GDM1 (cell line): ENCODE measurements around the gene NBEAL2.

Source experiments
- DNase-seq: peaks from one replicate; lab custom pipeline; 2025; lab: John Stamatoyannopoulos, UW

The NBEAL2 gene, protein sequence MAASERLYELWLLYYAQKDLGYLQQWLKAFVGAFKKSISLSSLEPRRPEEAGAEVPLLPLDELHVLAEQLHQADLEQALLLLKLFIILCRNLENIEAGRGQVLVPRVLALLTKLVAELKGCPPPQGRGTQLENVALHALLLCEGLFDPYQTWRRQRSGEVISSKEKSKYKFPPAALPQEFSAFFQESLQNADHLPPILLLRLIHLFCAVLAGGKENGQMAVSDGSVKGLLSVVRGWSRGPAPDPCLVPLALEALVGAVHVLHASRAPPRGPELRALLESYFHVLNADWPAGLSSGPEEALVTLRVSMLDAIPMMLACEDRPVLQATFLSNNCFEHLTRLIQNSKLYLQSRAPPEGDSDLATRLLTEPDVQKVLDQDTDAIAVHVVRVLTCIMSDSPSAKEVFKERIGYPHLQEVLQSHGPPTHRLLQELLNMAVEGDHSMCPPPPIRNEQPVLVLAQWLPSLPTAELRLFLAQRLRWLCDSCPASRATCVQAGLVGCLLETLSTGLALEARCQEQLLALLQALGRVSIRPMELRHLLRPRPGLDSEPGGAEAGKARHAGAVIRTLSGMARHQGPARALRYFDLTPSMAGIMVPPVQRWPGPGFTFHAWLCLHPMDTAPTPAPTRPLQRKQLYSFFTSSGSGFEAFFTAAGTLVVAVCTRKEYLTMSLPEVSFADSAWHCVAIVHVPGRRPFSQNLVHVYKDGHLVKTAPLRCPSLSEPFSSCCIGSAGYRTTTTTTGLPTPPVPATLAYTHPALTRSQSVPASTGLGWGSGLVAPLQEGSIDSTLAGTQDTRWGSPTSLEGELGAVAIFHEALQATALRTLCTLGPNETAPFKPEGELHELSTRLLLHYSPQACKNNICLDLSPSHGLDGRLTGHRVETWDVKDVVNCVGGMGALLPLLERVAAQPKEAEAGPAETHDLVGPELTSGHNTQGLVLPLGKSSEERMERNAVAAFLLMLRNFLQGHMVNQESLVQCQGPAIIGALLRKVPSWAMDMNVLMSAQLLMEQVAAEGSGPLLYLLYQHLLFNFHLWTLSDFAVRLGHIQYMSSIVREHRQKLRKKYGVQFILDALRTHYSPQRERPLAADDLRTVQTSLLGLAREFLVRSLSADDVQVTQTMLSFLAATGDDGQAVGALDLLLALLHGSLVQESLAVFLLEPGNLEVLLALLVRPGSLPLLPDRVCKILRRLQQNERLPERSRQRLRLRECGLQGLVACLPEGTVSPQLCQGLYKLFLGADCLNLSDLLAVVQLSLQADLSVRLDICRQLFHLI (N-terminal part only)

DNA sequence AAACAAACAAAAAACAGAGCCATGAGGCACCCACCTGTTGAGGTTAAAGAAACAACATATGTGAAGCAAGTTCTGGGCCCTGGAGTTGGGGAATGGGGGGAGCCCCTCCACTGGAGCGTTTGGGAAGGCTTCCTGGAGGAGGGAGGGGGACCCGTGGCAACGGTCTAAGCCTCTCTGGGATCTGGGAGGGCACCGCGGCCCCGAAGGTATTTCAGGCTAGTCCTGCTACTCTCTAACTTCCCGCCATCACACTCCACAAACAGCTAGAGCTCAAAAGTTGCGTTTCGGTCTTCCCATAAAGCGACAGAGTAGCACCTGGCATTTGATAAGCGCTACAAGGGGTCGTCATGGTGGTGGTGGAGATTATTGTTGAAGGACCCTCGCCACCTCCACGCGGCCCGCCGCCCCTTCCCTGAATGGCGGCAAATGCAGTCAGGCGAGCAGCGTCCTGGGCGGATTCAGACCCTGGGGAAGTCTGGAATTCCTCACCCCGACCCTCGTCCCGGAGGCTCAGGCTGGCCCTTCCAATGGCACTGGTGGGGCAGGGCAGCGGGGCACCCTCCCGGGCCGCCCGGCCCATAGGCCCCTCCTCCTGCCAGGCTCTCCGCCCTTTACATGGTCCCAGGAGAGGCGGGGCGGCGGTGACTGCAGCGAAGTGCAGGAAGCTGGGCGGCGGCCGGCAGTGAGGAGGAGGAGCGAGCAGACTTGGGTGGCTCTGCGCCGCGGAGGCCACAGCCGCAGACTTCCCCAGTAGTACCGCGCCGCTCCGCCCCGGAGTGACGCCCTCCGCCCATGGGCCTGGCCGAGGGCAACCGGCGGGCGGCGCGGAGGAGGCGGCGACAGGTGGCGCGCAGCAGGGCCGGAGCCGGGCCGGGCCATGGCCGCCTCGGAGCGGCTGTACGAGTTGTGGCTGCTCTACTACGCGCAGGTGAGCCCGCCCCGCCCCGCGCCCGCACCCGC, at the start of gene NBEAL2:
TSS of gene NBEAL2 (plus strand) at position 682 of the 960 bp plus-strand sequence. CDS start at position 878, 196 bp downstream.
- DNase-seq = peak; percentile 97

DNA sequence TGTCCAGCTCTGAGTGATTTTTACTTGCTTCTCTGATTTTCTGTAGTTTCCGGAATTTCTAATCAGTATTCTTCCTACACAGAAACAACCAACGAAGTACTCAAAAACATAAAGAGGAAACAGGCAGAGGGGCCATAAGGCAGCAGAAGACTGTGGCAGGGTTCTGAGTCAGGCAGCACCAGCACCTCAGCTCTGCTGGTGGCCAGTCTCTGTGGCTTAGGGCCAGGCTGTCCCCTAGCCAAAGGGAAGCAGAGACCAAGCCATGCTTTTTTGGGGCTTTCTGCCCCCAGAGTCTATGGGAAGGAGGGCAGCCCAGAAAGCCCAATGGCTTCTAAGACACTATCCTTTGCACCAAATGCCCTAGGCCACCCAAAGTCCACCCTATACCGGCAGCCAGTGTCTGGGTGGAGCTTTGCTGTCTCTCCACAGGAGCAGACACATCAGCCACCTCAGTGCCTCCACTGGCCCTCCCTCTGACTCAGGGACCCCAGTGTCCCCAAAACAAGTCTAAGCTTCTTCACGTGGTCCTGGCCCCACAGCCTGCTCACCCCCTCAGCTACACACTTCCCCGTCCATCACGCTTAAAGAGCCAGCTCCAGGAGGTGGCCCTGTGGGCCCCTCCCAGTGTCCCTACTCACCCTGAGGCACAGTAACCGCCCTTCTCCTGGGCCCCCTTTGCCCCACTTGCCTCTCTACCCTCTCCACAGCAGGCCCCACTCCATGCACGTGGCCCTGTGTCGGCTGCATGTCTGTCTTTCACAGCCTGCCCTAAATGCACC, 49.1 kb upstream of the NBEAL2 start:
- no peak for DNase-seq

DNA sequence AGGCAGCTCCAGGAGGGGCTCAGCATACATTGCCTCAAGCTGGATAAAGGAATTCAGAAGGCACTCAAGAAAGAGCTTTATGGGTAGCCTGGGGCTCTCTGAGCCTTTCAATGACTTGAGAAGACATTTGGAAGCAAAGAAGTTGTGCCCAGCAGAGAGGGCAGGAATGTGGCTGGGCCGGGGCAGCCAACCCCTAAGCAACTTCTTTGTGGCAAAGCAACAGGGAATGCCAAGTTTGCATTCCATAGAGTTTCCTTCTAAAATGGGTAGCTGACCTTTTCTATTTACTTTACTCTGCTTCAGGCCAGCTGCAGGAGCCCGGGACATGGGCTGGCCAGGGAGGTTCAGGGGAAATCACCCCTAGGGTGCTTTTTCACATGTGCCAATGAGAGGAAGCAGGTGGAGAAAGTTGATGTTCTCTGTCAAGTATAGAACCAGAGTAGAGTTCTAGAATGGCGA, 48.5 kb upstream of the NBEAL2 start:
- DNase-seq = no peak

DNA sequence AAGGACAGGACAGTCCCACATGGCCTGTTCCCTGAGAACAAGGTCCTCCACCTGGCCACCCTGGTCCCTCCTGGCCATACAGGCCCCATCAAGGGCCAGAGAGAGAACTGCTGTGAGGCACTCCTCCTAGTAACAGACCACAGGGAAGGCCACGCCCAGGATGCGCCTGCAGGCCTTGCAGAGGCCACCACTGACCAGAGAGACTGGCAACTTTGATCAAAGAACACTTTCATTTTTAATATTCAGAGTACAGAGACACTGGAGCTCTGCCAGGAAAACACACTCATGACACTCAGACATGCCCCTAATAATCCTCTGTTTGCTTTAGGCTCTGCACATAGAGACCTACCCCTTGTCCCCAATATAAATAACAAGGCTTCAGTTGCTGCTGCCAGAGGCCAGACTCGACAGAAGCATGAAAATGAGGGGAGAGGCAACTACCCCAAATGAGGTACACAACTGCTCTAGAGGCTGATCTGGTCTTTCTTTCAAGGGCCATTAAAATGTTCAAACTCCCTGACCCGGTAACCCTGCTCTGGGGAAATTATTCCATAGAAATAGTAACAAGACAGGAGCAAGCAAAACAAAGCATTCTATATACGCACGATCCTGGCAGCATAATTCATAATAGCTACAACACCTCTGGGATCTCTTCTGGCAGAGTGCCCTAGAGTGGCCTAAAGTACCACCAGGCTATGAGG, 47.7 kb upstream of the NBEAL2 start:
- no peak for DNase-seq

DNA sequence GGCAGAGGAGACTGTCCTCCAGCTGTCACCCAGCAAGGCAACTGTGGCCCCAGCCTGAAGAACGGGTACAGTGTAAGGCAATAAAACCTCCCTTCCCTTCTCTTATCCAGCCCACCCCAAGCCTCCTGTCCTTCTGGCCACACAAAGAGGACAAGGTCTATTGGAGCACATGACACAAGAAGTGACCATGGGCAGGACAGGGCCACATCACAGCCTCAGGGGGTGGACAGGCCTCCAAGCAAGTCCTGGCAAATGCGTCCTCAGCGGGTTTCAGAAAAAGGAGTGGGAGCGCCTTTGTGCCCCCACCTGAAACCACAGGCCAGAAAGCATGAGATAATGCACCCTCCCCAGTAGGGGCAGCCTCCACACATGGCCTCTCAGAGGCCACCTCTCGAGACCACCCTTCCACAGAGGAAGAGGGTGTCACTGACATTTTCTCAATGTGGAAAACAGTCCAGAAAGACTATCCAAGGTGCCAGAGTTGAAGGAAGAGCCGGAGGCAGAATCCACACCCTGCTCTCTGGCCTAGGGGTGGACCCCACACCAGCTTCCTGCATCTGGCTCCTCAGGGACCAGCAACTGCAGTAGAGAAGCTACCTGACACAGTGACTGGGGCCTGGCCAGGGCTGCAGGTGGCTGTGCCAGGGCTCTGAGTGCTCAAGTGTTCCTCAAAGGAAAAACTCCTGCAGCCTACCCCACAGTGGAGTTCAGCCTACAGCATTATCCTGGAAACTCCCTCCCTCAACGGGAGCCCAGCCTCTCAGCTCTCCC, 46.8 kb upstream of the NBEAL2 start:
- no peak for DNase-seq

DNA sequence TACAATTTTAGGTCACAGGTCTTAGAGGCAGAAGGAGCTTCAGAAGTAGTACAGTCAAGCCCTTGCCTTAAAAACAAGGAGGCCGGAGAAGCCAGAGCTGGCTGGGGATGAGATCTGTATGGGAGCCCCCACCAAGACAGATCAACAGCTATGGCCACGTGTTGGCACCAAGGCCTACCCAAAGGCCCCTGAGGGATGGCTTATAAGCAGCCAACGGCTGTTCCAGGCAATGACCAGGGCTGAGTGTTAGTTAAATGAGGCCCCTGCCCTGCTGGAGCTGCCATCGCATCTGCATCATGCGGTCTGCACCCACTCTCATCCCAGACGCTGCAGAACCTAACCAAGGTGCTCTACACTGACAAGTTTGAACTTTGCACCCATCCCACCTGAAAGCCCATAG, 46.2 kb upstream of the NBEAL2 start:
- DNase-seq = no peak

DNA sequence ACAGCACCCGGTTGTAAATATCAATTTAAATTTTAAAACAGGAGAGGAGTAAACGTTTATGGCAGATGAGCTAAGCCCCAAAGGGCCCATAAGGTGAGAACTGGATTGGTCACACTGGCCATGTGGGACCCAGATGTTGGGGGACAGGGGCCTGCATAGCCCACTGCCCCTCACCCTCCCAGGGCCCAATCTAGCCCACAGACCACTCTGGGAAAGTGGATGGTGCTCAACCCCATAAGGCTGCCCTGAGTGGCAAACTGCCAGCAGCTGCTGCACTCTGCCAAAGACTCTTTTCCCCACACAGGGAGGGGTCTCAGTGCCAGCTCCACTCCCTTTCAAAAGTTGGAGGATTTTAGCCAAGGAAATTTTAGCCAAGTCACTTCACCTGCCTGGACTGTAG, 45.4 kb upstream of the NBEAL2 start:
- no peak for DNase-seq

DNA sequence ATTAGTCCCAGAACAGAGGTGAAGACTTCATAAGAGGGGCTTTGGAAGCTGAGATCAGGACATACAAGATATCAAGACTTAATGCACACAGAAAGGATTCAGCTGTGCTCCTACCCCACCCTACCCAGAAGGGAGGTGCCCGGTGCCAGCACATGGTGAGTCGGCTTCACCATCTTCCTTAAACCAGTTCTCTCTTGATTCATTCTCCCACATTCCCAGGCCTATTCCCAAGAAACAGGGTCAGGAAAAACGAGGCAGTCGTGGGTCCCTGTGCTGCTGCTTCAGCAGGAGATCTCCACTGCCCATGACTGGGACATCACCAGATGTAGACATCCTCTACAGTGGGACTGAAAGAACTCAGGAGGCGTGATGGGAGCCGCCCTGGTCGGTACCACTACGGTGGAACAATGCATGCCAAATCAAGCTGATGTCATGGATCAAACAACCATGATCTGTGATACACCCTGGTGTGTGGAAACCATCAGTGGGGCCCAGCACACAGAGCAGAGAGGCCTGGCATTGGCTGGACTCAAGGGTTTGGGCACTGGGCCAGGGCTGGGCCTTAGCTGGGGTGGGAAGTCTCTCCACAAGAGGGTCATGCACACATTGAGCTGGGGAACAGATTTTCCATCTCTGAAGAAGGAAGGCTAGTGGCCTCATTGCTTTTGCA, 44.8 kb upstream of the NBEAL2 start:
- no peak for DNase-seq

DNA sequence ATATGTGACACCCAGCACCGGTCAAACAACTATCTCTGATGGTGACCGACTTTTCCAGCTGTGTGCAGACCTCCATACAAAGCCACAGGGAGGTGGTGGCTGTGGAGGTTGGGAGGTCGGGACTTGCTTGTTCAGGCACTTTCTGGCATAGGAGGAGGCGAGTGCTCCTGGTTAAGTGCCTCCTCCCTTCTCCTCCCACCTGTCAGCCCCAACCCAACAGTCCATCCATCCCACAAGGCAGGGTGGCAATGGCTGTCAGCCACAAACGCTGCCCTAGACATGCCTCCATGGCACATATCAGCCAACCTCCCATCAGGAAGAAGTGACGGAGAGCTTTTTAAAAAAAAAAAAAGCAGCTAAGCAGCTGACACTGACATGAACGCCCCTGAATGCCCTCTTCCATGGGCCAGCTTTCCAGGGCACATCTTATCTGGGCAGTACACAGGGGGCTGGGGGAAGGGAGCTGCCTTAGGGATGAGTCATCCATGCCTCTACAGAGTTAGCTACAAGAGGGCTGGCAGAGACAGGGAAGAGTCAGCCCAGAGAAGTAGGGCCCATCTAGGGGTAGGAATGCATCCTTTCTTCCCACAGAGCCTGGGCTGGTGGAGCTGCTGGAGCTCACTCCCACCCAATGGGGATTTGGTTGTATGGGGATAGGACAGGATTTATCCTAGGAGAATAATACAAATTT, 44.2 kb upstream of the NBEAL2 start:
- no peak for DNase-seq

DNA sequence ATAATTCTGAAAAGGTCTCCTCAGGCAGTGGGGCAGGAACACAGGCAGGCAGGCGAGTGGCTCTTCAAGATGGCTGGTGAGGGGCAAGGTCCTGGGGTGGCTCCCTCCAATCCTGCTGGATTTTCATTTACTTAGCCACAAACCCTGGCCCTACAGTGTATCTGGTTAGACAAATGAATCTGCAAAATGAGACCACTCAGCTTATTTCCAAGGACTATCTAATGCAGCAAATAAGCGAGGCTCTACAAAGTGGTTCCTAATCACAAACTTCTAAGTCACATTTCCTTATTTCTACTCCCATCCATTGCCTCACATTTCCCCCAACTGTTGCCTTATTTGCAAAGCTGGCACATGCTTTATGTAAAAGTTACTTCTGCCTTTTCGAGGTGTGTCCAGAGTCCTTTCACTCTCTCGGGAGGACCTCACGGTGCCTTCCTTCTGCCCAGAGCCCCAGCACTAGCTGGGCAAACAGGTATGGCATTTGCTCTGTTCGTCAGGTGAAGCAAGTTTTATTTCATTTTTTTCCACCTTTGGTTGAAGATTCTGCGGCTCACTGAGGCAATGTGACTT, 43.4 kb upstream of the NBEAL2 start:
- no peak for DNase-seq

DNA sequence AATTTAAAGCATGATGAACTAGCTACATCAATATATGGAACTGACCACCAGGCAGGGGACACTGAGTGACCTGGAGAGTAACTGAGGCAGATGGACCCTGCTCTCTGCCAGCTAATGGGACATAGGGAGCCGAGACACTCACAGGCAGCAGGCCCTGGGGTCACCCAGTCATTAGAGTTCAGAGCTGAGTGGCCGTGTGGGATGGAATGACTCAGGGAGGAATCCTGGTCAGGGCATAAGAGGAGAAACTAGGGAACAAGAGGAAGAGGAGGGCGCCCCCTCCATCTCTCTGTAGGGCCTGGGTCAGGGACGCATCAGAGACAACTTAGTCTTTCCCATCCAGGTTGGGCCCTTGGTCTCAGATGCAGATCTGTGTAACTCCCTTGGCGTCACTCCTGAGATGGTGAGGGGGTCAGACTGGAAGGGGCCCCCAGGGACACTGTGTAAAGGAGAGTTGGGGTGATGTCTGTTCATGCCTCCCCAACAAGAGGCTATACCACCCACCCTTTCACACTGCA, 42.7 kb upstream of the NBEAL2 start:
- no peak for DNase-seq

DNA sequence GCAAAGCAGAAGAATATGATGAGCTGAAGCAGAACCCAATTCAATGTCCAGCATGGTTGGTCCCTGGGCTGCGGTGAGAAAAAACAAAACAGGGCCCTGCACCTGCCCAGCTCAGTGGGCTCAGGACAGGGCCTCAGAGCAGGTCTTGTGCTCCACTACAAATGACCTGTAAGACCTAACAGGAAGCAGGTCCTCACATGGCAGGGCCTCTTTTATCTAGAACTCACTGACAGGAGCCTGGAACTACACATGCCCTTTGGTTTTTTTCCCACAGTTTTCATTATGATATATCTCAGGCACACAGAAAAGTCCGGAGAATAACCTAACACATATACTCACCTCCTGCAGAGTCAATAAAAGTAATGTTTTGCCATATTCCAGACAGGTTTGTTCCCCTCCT, 41.3 kb upstream of the NBEAL2 start:
- no peak for DNase-seq

DNA sequence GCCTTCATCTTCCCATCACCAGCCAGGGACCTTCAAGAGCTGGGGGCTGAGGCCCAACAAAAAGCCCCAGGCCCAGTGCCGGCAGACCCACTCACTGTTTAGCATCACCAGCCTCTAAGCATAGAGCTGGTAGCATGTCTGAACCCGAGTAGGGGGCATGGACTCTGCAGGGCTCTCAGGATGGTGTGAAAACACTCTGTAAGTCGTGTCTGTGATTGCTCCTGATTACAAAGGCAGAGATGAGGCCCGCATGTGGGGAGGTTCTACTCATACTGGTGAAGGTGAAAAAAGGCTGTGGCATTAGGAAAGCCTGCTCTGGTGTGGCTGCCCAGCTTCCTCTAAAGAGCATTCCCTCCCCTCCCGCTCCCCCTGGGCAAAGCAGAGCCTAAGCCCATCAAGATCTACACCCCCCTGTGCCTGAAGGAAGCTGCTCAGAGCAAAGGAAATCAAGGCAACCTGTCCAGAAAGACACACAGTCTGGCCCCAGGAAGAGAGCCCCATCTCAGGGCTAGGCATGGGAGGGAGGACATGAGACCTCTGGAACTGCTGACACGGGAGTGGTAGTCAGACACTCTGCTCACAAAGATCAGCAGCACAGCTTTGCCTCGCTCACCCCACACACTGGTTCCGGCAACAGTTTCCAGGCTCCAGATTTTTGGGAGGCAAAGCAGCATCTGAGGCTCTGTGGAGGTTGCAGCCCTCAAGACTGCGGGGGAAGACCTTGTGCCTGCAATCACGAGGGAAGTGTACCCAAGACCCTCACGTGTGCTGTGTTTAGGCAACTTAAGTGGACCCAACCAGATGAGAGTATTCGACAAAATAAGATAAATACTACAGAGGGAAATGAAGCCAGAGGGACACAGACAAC, 39.7 kb upstream of the NBEAL2 start:
- no peak for DNase-seq

DNA sequence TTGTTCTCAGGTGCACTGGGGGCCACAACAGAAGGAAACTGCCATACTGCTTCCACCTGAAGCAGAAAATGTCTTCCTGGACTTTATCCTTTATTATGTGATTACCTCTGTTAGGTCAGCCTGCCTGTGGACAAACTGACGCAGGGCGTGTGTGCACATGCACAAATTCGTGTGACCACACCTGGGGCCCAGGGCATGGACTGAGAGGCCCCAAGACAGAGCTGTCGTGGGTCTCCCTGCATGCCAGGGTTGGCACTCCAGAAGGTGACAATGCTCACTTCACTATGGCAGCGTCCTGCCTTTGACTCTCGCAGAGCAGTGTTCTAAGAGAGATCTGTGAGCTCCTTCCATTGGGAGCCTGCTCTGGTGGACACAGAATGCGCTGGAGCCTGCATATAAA, 37.4 kb upstream of the NBEAL2 start:
- no peak for DNase-seq

DNA sequence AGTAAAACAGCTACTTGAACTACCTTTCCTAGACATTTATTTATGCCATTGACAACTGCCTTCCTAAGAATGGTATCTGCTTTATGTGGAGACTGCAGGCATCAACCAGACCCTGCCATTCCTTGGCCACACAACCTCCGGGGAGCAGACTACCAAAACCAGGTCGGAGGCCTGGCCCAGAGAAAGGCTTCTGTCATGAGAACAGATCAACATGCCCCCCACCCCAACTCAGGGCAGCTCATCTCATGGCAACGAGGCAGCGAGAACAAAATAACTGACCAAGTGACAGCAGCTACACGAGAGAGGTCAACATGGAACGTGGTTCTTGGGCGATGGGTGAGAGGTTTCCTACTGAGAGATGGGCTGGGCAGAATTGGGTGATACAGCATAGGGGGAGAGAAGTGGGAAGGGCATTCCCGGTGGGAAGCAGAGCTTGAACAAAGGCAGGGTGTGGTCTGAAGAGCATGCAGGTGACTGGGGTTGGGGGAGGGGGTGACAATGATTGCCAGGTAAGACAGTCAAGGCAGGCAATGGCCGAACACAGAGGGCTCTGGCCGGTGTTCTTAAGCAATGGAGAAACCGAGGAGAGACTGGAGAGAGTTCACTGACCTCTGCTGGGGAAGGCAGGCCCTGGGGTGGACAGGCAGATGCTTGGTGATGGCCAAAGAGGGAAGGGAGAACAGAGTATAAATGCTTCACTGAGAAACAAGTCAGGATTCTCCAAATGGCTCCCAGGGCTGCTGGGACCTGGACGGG, 36.8 kb upstream of the NBEAL2 start:
- DNase-seq = no peak
